ENCODE results near the gene KLLN.
"Not testable (repeated sequence)": the region's sequence is repeated elsewhere in the genome, so short reads cannot be mapped to it uniquely, and the experiment has no call there.

KLLN gene

GRCh38 chr10:87863053-87863943, at the start of gene KLLN, which contains the start of gene PTEN:
Gene KLLN, minus strand, starts transcription at chr10:87863533. Its CDS starts 1,046 bp downstream, at chr10:87862487.
Gene PTEN, plus strand, starts transcription at chr10:87863625. Its CDS starts 845 bp downstream, at chr10:87864470.
- H3K4me1 Mint-ChIP-seq: peaks cover 19% of the 10 kb centered on the region
- no peaks in the 10 kb centered on the region for H3K9me3 Mint-ChIP-seq
- peaks cover 10% of the 10 kb centered on the region for H3K36me3 Mint-ChIP-seq (ENCODE audit: low read depth)
- no peaks in the 10 kb centered on the region for H3K27me3 Mint-ChIP-seq (ENCODE audit: low read depth)
- no peak for TF ChIP-seq CTCF (IDR thresholded peaks at IDR 0.05; ENCODE audit: unreplicated experiment in 3 of 3)
- peak within 1 kb of the TSS; percentile 96 to 98 (median 96) for H3K27ac Mint-ChIP-seq
- H3K4me3 Mint-ChIP-seq: peak within 1 kb of the TSS; percentile 96 to 100 (median 99)

- H3K4me3 Mint-ChIP-seq; H3K4me1 Mint-ChIP-seq; H3K27ac Mint-ChIP-seq; H3K27me3 Mint-ChIP-seq (ENCODE audit: low read depth): not testable (repeated sequence)
- H3K9me3 Mint-ChIP-seq: peaks cover 66% of the 10 kb centered on the region
- peaks cover 99% of the 10 kb centered on the region for H3K36me3 Mint-ChIP-seq (ENCODE audit: low read depth)
These were observed 40.1 kb upstream of the KLLN start for GRCh38 chr10:87903396-87903795.

GRCh38 chr10:87897957-87898356, 34.6 kb upstream of the KLLN start:
- peaks cover 85% of the 10 kb centered on the region for H3K36me3 Mint-ChIP-seq (ENCODE audit: low read depth)
- peaks cover 49% of the 10 kb centered on the region for H3K9me3 Mint-ChIP-seq
- not testable (repeated sequence) for H3K4me3 Mint-ChIP-seq; H3K27me3 Mint-ChIP-seq (ENCODE audit: low read depth); H3K27ac Mint-ChIP-seq; H3K4me1 Mint-ChIP-seq

GRCh38 chr10:87896216-87896615, 32.9 kb upstream of the KLLN start:
- Mint-ChIP-seq H3K4me1 (no peaks in the 10 kb centered on the region), H3K36me3 (ENCODE audit: low read depth) (peaks cover 75% of the 10 kb centered on the region), H3K27me3 (ENCODE audit: low read depth) (no peaks in the 10 kb centered on the region), H3K4me3 (no peak overlapping the region), H3K27ac (no peak overlapping the region), H3K9me3 (peaks cover 32% of the 10 kb centered on the region)
- TF ChIP-seq CTCF (IDR thresholded peaks at IDR 0.05; ENCODE audit: unreplicated experiment in 3 of 3): no peak

- Mint-ChIP-seq H3K27ac (no peak overlapping the region), H3K27me3 (ENCODE audit: low read depth) (no peaks in the 10 kb centered on the region), H3K36me3 (ENCODE audit: low read depth) (peaks cover 71% of the 10 kb centered on the region), H3K4me1 (no peaks in the 10 kb centered on the region), H3K4me3 (no peak overlapping the region), H3K9me3 (peaks cover 25% of the 10 kb centered on the region)
- no peak for TF ChIP-seq CTCF (IDR thresholded peaks at IDR 0.05; ENCODE audit: unreplicated experiment in 3 of 3)
These were observed 32.1 kb upstream of the KLLN start for GRCh38 chr10:87895430-87895829.

- H3K36me3 Mint-ChIP-seq (ENCODE audit: low read depth): peaks cover 63% of the 10 kb centered on the region
- H3K4me1 Mint-ChIP-seq: no peaks in the 10 kb centered on the region
- no peak overlapping the region for H3K4me3 Mint-ChIP-seq
- no peaks in the 10 kb centered on the region for H3K27me3 Mint-ChIP-seq (ENCODE audit: low read depth)
- no peak overlapping the region for H3K27ac Mint-ChIP-seq
- H3K9me3 Mint-ChIP-seq: peaks cover 11% of the 10 kb centered on the region
- TF ChIP-seq CTCF (IDR thresholded peaks at IDR 0.05; ENCODE audit: unreplicated experiment in 3 of 3): no peak
These were observed 24.4 kb upstream of the KLLN start for GRCh38 chr10:87887548-87888289.
